CD4-positive, alpha-beta T cell treated with Interleukin-10 for 1 hour (primary cell): ENCODE measurements around the gene GRAMD4.
"Not testable (repeated sequence)": the region's sequence is repeated elsewhere in the genome, so short reads cannot be mapped to it uniquely, and the experiment has no call there.

ENCODE experiments used
- DNase-seq: peaks from one replicate; pipeline ENCODE4 v3.0.0-alpha.2; 2020

The GRAMD4 gene

GRCh38 chr22:46640293-46641055 is 20.3 kb downstream of the GRAMD4 start:
- DNase-seq = no peak

GRCh38 chr22:46641811-46642266 is 21.7 kb downstream of the GRAMD4 start:
- DNase-seq = no peak

- not testable (repeated sequence) for DNase-seq
Observed at GRCh38 chr22:46642840-46643480, 22.8 kb downstream of the GRAMD4 start.

GRCh38 chr22:46646531-46647215 is 26.5 kb downstream of the GRAMD4 start:
- DNase-seq = no peak

GRCh38 chr22:46648225-46648820 is 28.1 kb downstream of the GRAMD4 start:
- not testable (repeated sequence) for DNase-seq

GRCh38 chr22:46649141-46650077 is 29.2 kb downstream of the GRAMD4 start:
- DNase-seq = no peak

- no peak for DNase-seq
Observed at GRCh38 chr22:46650078-46650810, 30.1 kb downstream of the GRAMD4 start.

GRCh38 chr22:46651316-46651715 is 31.1 kb downstream of the GRAMD4 start:
- DNase-seq = no peak

GRCh38 chr22:46652081-46652846 is 32.1 kb downstream of the GRAMD4 start:
- no peak for DNase-seq

GRCh38 chr22:46652847-46653331 is 32.7 kb downstream of the GRAMD4 start:
- DNase-seq = no peak

GRCh38 chr22:46653596-46653995 is 33.4 kb downstream of the GRAMD4 start:
- peak; percentile 13 for DNase-seq

- no peak for DNase-seq
Observed at GRCh38 chr22:46654426-46654825, 34.2 kb downstream of the GRAMD4 start.

GRCh38 chr22:46654927-46655595 is 34.9 kb downstream of the GRAMD4 start:
- DNase-seq = no peak

- DNase-seq = no peak
Observed at GRCh38 chr22:46655861-46656608, 35.8 kb downstream of the GRAMD4 start.

- DNase-seq = no peak
Observed at GRCh38 chr22:46656856-46657654, 36.9 kb downstream of the GRAMD4 start.

GRCh38 chr22:46657655-46657953 is 37.4 kb downstream of the GRAMD4 start:
- no peak for DNase-seq

- DNase-seq = no peak
Observed at GRCh38 chr22:46657996-46658947, 38.1 kb downstream of the GRAMD4 start.
